ENCODE measurements around the gene GPC3.

- TF ChIP-seq CTCF (conservative IDR thresholded peaks at IDR 0.05; ENCODE audit: low read depth, low read length), result no peak
- TF ChIP-seq POLR2A (IDR thresholded peaks at IDR 0.05; ENCODE audit: low read depth, low read length), result no peak
- TF ChIP-seq RAD21 (IDR thresholded peaks at IDR 0.05; ENCODE audit: low read length), result no peak
- no peak for TF ChIP-seq MAFK (IDR thresholded peaks at IDR 0.05; ENCODE audit: low read depth, low read length)
- TF ChIP-seq CEBPB (IDR thresholded peaks at IDR 0.05; ENCODE audit: low read depth, low read length), result no peak
- TF ChIP-seq SMC3 (IDR thresholded peaks at IDR 0.05; ENCODE audit: low read depth, low read length), result no peak
- no peak for TF ChIP-seq MXI1 (IDR thresholded peaks at IDR 0.05; ENCODE audit: borderline replicate concordance, low read depth, low read length)
- TF ChIP-seq BHLHE40 (IDR thresholded peaks at IDR 0.05; ENCODE audit: low read depth, low read length), result no peak
- no peak for TF ChIP-seq USF2 (IDR thresholded peaks at IDR 0.05; ENCODE audit: low read depth, low read length)
- no peak for TF ChIP-seq FOS (IDR thresholded peaks at IDR 0.05; ENCODE audit: low read depth, low read length)
- TF ChIP-seq RCOR1 (IDR thresholded peaks at IDR 0.05; ENCODE audit: insufficient replicate concordance, low read length), result no peak
- TF ChIP-seq MAZ (IDR thresholded peaks at IDR 0.05; ENCODE audit: borderline replicate concordance, low read depth, low read length), result no peak
- TF ChIP-seq RFX5 (IDR thresholded peaks at IDR 0.05; ENCODE audit: low read depth, low read length), result no peak
- TF ChIP-seq NFE2L2 (IDR thresholded peaks at IDR 0.05; ENCODE audit: low read depth, low read length), result no peak
These were observed 96.4 kb downstream of the GPC3 start for GRCh38 chrX:133888984-133889383.

Data from IMR-90 (cell line).